ENCODE results near the gene E2F1. TPM values are rescaled to one million over a fixed set of nuclear protein-coding genes. Genes with fewer than 3 reads are reported as not detected.

E2F1 gene
- total RNA-seq, 4 donors from 2014 or later = 1.2 to 1.9 (median 1.5) TPM

GRCh38 chr20:33666293-33667244 lies 19.6 kb downstream of the E2F1 start, which contains the start of gene ACTL10:
ACTL10 (plus strand) TSS chr20:33666943; CDS start chr20:33667498, 555 bp downstream.
- peak; percentile 97 for DNase-seq (ENCODE audit: low spot score)
- ATAC-seq (ENCODE audit: low FRiP score) = peak; percentile 91
- TF ChIP-seq CTCF (IDR thresholded peaks at IDR 0.05) = no peak

GRCh38 chr20:33664762-33665144 lies 21.4 kb downstream of the E2F1 start:
- no peak for ATAC-seq (ENCODE audit: low FRiP score)
- DNase-seq (ENCODE audit: low spot score) = no peak
- no peak for TF ChIP-seq CTCF (IDR thresholded peaks at IDR 0.05)

DNA sequence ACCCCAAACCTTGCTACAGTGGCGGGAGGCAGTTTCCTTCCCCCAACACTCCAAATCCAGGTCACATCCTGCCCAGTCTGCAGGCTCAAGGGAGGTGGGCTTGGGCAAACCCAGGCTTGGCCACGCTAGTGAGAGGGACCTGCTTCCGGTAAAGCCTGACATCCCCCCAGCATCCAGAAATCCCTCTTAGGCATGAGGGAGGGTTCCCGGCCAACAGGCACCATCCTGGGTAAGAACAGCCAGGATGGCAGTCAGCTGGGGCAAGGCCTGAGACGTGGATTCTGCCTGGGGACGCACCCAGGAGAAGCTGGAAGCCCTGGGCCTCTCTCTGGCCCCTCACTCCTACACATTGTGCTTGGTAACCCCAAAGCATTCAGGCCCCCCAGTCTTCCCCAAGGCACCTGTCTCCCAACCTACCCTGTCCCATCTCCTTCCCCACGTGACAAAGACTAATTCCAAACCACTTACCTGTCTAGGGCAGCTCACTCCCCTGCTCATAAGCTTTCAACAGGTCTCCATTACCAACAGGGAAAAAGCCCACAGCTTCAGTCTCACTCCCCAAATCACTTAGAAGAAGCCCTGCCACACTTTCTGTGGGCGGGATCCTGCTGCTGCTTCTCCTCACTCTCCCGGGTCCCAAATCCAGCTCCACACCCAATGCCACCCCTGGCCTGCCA lies 22.0 kb downstream of the E2F1 start:
- DNase-seq (ENCODE audit: low spot score) (no peak), ATAC-seq (ENCODE audit: low FRiP score) (no peak)
- no peak for TF ChIP-seq CTCF (IDR thresholded peaks at IDR 0.05)

GRCh38 chr20:33663161-33664084 lies 22.8 kb downstream of the E2F1 start:
- peak; percentile 43 for ATAC-seq (ENCODE audit: low FRiP score)
- peak; percentile 45 for DNase-seq (ENCODE audit: low spot score)
- no peak for TF ChIP-seq CTCF (IDR thresholded peaks at IDR 0.05)

- no peak for TF ChIP-seq CTCF (IDR thresholded peaks at IDR 0.05)
- no peak for ATAC-seq (ENCODE audit: low FRiP score)
- no peak for DNase-seq (ENCODE audit: low spot score)
Measured at GRCh38 chr20:33662172-33662571, 24.0 kb downstream of the E2F1 start, which contains the start of gene C20orf144. C20orf144 (plus strand) TSS chr20:33662327; CDS start chr20:33662346, 19 bp downstream.

DNA sequence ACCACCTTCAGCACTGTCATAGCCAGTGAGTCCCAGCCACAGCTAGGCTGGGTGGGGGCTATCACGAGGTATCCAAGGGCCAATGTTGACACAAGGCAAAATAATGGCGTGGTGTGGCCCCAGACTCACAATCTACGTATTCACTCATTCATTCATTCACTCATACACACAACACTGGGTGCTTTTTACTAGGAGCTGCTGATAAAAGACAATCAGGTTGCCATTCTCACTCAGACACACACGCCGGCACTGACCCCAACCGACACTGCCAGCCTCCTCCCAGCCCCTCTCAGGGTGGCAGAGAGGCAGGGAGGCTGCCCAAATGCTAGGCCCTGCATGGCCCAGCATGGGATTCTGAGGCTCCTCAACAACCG lies 25.5 kb downstream of the E2F1 start:
- ATAC-seq (ENCODE audit: low FRiP score) (no peak), DNase-seq (ENCODE audit: low spot score) (no peak)
- no peak for TF ChIP-seq CTCF (IDR thresholded peaks at IDR 0.05)
